HepG2 (cell line): ENCODE data around the gene ANKRD13D.

Source experiments
- ATF1 ChIP-seq: IDR thresholded peaks from 2 replicates; pipeline ENCODE4 v1.6.1; 2016; ENCODE audit warnings: mild to moderate bottlenecking, control low read depth
- CTCF ChIP-seq: sonication (generic); formaldehyde crosslinking; IDR thresholded peaks from 2 replicates; pipeline ENCODE4 v1.5.0; 2020; ENCODE audit warnings: mild to moderate bottlenecking, missing genetic modification reagents, moderate library complexity
- EP300 ChIP-seq, 3 experiments: sonication (generic) in 1 of 3; formaldehyde crosslinking in 1 of 3; IDR thresholded peaks; 2 replicates each; pipeline versions ENCODE4 v1.5.1 to v1.6.1; 2011 to 2020; ENCODE audit warnings: low read depth in 2 of 3, low read length in 2 of 3, borderline replicate concordance in 1 of 3, improper control_type of control experiment in 1 of 3, mild to moderate bottlenecking in 1 of 3, missing genetic modification reagents in 1 of 3, moderate library complexity in 1 of 3
- FOXM1 ChIP-seq: sonication (generic); formaldehyde crosslinking; IDR thresholded peaks from 2 replicates; pipeline ENCODE4 v1.5.0; 2020; ENCODE audit warnings: missing genetic modification reagents
- HDAC1 ChIP-seq: sonication (generic); formaldehyde crosslinking; IDR thresholded peaks from 2 replicates; pipeline ENCODE4 v1.5.1; 2020; ENCODE audit warnings: mild to moderate bottlenecking, missing genetic modification reagents
- POLR2A ChIP-seq, 2 experiments: IDR thresholded peaks; 2 replicates each; pipeline ENCODE4 v1.6.1; 2011; ENCODE audit warnings: low read depth in 2 of 2, low read length in 2 of 2, mild to moderate bottlenecking in 1 of 2, moderate library complexity in 1 of 2; ENCODE audit not compliant: insufficient read depth in 1 of 2
- TAF1 ChIP-seq: sonication (generic); formaldehyde crosslinking; IDR thresholded peaks from 2 replicates; pipeline ENCODE4 v1.4.0; 2020; ENCODE audit warnings: missing genetic modification reagents
- TARDBP ChIP-seq: sonication (generic); formaldehyde crosslinking; IDR thresholded peaks from 2 replicates; pipeline ENCODE4 v1.8.0; 2022; ENCODE audit warnings: mild to moderate bottlenecking, missing genetic modification reagents
- TBP ChIP-seq: sonication (generic); formaldehyde crosslinking; IDR thresholded peaks from 2 replicates; pipeline ENCODE4 v1.5.0; 2020; ENCODE audit warnings: missing genetic modification reagents
- THAP8 ChIP-seq: sonication (generic); formaldehyde crosslinking; IDR thresholded peaks from 2 replicates; pipeline ENCODE4 v1.5.1; 2020; ENCODE audit warnings: missing genetic modification reagents, mild to moderate bottlenecking, borderline replicate concordance

GRCh38 chr11:67279589-67280340 lies 9.3 kb upstream of the ANKRD13D start:
- TF ChIP-seq HDAC1 (CRISPR knock-in tag) (no peak), THAP8 (no peak), ATF1 (CRISPR knock-in tag) (no peak), EP300 (IDR thresholded peaks at IDR 0.05; ENCODE audit: low read depth in 2 of 2, low read length in 2 of 2) (no peak), EP300 (CRISPR knock-in tag; IDR thresholded peaks at IDR 0.05; ENCODE audit: borderline replicate concordance) (no peak), POLR2A (IDR thresholded peaks at IDR 0.05; ENCODE audit: insufficient read depth in 1 of 2, low read depth in 2 of 2, low read length in 2 of 2) (no peak), TARDBP (no peak), TBP (no peak), FOXM1 (CRISPR knock-in tag) (no peak), CTCF (CRISPR knock-in tag) (no peak), TAF1 (CRISPR knock-in tag) (no peak)
